ENCODE data around the gene SHD. TPM values are rescaled to one million over a fixed set of nuclear protein-coding genes. Genes with fewer than 3 reads are reported as not detected.

SHD gene
- total and polyA plus RNA-seq, 2 experiments from 2014 or later = 1.8 to 8.0 TPM

DNA sequence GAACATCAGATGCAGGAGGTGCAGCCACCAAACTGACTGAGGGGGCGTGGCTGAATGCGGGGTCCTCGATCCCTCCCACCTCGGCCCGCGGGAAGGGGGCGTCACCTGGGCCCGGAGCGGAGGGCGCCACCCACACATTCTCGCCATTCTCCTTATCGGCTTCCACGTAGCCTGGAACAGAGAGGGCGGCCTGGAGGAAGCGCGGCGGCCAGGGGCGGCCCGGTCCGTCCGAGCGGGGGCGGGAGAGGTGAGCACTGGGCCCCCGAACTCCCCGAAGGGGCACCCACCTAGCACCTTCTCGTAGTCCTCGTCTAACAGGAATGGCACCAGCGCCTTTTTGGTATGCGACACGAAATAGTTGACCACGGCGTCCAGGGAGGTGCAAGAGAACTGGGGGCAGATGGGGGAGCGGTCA lies 47.8 kb downstream of the SHD start:
- DNase-seq (ENCODE audit: low spot score) = peak; percentile 94
- Mint-ChIP-seq H3K27ac (peak overlapping the region; percentile 96), H3K36me3 (ENCODE audit: low read depth) (peaks cover 20% of the 10 kb centered on the region), H3K4me1 (peaks cover 18% of the 10 kb centered on the region), H3K9me3 (no peaks in the 10 kb centered on the region), H3K27me3 (ENCODE audit: insufficient read depth, low read depth, poor library complexity) (peaks cover 30% of the 10 kb centered on the region), H3K4me3 (peak overlapping the region; percentile 82)
- Histone ChIP-seq H3K4me2 (peak overlapping the region; percentile 95), H3K27me3 (ENCODE audit: insufficient read depth) (no peaks in the 10 kb centered on the region), H4K20me1 (replicated peaks; ENCODE audit: insufficient read depth) (no peaks in the 10 kb centered on the region; the same call in 1 of the 2 replicates), H3K4me3 (peak overlapping the region; percentile 77), H3F3A (replicated peaks; ENCODE audit: low read depth) (peaks cover 6% of the 10 kb centered on the region; the same call in 1 of the 2 replicates), H3K4me1 (ENCODE audit: insufficient read depth) (peaks cover 3% of the 10 kb centered on the region; the same call in 1 of the 2 replicates), H2AFZ (peak overlapping the region; percentile 97), H3K36me3 (ENCODE audit: insufficient read depth) (no peaks in the 10 kb centered on the region), H3K27ac (ENCODE audit: low read depth) (peak overlapping the region; percentile 84; the same call in 1 of the 2 replicates), H3K79me2 (replicated peaks; ENCODE audit: insufficient read depth) (no peaks in the 10 kb centered on the region), H3K9me2 (ENCODE audit: insufficient read depth) (no peaks in the 10 kb centered on the region)
- TF ChIP-seq JUNB (IDR thresholded peaks at IDR 0.05; ENCODE audit: unreplicated experiment) (no peak), CREB1 (CRISPR knock-in tag; IDR thresholded peaks at IDR 0.05; ENCODE audit: low read depth) (peak; percentile 25; the same call in 1 of the 2 replicates), EZH2phosphoT487 (IDR thresholded peaks at IDR 0.05; ENCODE audit: unreplicated experiment) (no peak), POLR2AphosphoS5 (IDR thresholded peaks at IDR 0.05; ENCODE audit: low read depth) (peak; percentile 50)
- TF ChIP-seq, protein P1, sequence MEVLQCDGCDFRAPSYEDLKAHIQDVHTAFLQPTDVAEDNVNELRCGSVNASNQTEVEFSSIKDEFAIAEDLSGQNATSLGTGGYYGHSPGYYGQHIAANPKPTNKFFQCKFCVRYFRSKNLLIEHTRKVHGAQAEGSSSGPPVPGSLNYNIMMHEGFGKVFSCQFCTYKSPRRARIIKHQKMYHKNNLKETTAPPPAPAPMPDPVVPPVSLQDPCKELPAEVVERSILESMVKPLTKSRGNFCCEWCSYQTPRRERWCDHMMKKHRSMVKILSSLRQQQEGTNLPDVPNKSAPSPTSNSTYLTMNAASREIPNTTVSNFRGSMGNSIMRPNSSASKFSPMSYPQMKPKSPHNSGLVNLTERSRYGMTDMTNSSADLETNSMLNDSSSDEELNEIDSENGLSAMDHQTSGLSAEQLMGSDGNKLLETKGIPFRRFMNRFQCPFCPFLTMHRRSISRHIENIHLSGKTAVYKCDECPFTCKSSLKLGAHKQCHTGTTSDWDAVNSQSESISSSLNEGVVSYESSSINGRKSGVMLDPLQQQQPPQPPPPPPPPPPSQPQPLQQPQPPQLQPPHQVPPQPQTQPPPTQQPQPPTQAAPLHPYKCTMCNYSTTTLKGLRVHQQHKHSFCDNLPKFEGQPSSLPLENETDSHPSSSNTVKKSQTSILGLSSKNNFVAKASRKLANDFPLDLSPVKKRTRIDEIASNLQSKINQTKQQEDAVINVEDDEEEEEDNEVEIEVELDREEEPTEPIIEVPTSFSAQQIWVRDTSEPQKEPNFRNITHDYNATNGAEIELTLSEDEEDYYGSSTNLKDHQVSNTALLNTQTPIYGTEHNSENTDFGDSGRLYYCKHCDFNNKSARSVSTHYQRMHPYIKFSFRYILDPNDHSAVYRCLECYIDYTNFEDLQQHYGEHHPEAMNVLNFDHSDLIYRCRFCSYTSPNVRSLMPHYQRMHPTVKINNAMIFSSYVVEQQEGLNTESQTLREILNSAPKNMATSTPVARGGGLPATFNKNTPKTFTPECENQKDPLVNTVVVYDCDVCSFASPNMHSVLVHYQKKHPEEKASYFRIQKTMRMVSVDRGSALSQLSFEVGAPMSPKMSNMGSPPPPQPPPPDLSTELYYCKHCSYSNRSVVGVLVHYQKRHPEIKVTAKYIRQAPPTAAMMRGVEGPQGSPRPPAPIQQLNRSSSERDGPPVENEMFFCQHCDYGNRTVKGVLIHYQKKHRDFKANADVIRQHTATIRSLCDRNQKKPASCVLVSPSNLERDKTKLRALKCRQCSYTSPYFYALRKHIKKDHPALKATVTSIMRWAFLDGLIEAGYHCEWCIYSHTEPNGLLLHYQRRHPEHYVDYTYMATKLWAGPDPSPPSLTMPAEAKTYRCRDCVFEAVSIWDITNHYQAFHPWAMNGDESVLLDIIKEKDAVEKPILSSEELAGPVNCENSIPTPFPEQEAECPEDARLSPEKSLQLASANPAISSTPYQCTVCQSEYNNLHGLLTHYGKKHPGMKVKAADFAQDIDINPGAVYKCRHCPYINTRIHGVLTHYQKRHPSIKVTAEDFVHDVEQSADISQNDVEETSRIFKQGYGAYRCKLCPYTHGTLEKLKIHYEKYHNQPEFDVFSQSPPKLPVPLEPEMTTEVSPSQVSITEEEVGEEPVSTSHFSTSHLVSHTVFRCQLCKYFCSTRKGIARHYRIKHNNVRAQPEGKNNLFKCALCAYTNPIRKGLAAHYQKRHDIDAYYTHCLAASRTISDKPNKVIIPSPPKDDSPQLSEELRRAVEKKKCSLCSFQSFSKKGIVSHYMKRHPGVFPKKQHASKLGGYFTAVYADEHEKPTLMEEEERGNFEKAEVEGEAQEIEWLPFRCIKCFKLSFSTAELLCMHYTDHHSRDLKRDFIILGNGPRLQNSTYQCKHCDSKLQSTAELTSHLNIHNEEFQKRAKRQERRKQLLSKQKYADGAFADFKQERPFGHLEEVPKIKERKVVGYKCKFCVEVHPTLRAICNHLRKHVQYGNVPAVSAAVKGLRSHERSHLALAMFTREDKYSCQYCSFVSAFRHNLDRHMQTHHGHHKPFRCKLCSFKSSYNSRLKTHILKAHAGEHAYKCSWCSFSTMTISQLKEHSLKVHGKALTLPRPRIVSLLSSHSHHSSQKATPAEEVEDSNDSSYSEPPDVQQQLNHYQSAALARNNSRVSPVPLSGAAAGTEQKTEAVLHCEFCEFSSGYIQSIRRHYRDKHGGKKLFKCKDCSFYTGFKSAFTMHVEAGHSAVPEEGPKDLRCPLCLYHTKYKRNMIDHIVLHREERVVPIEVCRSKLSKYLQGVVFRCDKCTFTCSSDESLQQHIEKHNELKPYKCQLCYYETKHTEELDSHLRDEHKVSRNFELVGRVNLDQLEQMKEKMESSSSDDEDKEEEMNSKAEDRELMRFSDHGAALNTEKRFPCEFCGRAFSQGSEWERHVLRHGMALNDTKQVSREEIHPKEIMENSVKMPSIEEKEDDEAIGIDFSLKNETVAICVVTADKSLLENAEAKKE (CRISPR knock-in tag; IDR thresholded peaks at IDR 0.05) = no peak
- peak; percentile 24 for ATAC-seq

Measured in GM23338 (cell line).